NT2/D1 (cell line): ENCODE results near the gene NLRP6.
A peak's percentile ranks its signal among the peaks of the same experiment; 100 is the strongest.
"Not testable (repeated sequence)": the region's sequence is repeated elsewhere in the genome, so short reads cannot be mapped to it uniquely, and the experiment has no call there.

Source experiments
- DNase-seq: peaks from one replicate; pipeline ENCODE4 v3.0.0-alpha.2; 2011; ENCODE audit warnings: low read depth, low spot score
- H3K27me3 ChIP-seq: 2 replicates; pipeline ENCODE4 v1.6.0; 2011; ENCODE audit warnings: mild to moderate bottlenecking; ENCODE audit not compliant: insufficient read length, insufficient read depth
- H3K36me3 ChIP-seq: 2 replicates; pipeline ENCODE4 v1.6.1; 2011; ENCODE audit warnings: mild to moderate bottlenecking, low read length, mixed read lengths; ENCODE audit not compliant: insufficient read depth, insufficient read length
- H3K4me1 ChIP-seq: 2 replicates; pipeline ENCODE4 v1.5.1; 2011; ENCODE audit not compliant: insufficient read depth, insufficient read length
- H3K4me3 ChIP-seq: 2 replicates; pipeline ENCODE4 v1.5.1; 2011; ENCODE audit warnings: low read depth; ENCODE audit not compliant: insufficient read length
- H3K9ac ChIP-seq: 2 replicates; pipeline ENCODE4 v1.6.0; 2011; ENCODE audit warnings: low read depth; ENCODE audit not compliant: insufficient read length
- H3K9me3 ChIP-seq: 2 replicates; pipeline ENCODE4 v1.5.1; 2011; ENCODE audit warnings: mild to moderate bottlenecking, low read length; ENCODE audit not compliant: insufficient read depth
- SUZ12 ChIP-seq: IDR thresholded peaks from 2 replicates; pipeline ENCODE4 v1.6.1; 2011; ENCODE audit not compliant: insufficient read length, insufficient read depth; ENCODE audit errors: extremely low read depth
- YY1 ChIP-seq: IDR thresholded peaks from 2 replicates; pipeline ENCODE4 v1.6.1; 2011; ENCODE audit not compliant: insufficient read length, insufficient read depth
- ZNF274 ChIP-seq: IDR thresholded peaks from 2 replicates; pipeline ENCODE4 v1.6.1; 2011; ENCODE audit warnings: mild to moderate bottlenecking, low read depth, low read length

NLRP6 gene

GRCh38 chr11:256952-257737 is 21.1 kb upstream of the NLRP6 start:
- DNase-seq, result no peak

GRCh38 chr11:257766-258493 is 20.3 kb upstream of the NLRP6 start:
- TF ChIP-seq SUZ12, result no peak
- no peak for TF ChIP-seq ZNF274
- TF ChIP-seq YY1, result no peak
- DNase-seq, result no peak
- no peak overlapping the region for H3K9ac ChIP-seq

More at GRCh38 chr11:256952-257737, 21.1 kb upstream of the NLRP6 start:
- H3K9me3 ChIP-seq, result no peaks in the 10 kb centered on the region
- no peak overlapping the region for H3K9ac ChIP-seq
- peaks cover 19% of the 10 kb centered on the region for H3K36me3 ChIP-seq
- TF ChIP-seq ZNF274 (no peak), YY1 (no peak), SUZ12 (no peak)
- no peak overlapping the region for H3K4me3 ChIP-seq
- no peaks in the 10 kb centered on the region for H3K4me1 ChIP-seq
- no peaks in the 10 kb centered on the region for H3K27me3 ChIP-seq

GRCh38 chr11:259413-259812 is 18.8 kb upstream of the NLRP6 start:
- Histone ChIP-seq H3K27me3 (no peaks in the 10 kb centered on the region), H3K4me3 (no peak overlapping the region), H3K36me3 (no peaks in the 10 kb centered on the region), H3K4me1 (no peaks in the 10 kb centered on the region), H3K9me3 (no peaks in the 10 kb centered on the region), H3K9ac (no peak overlapping the region)
- TF ChIP-seq YY1, result no peak
- no peak for TF ChIP-seq SUZ12
- no peak for TF ChIP-seq ZNF274
- no peak for DNase-seq

More at GRCh38 chr11:257766-258493, 20.3 kb upstream of the NLRP6 start:
- H3K4me1 ChIP-seq, result no peaks in the 10 kb centered on the region
- H3K27me3 ChIP-seq, result no peaks in the 10 kb centered on the region
- H3K9me3 ChIP-seq, result no peaks in the 10 kb centered on the region
- H3K36me3 ChIP-seq, result peaks cover 11% of the 10 kb centered on the region
- no peak overlapping the region for H3K4me3 ChIP-seq

- DNase-seq, result no peak
- TF ChIP-seq SUZ12, result no peak
- TF ChIP-seq YY1, result no peak
- no peak for TF ChIP-seq ZNF274
- Histone ChIP-seq H3K9me3 (peaks cover 11% of the 10 kb centered on the region), H3K9ac (no peak overlapping the region), H3K4me1 (no peaks in the 10 kb centered on the region), H3K4me3 (no peak overlapping the region), H3K27me3 (no peaks in the 10 kb centered on the region), H3K36me3 (no peaks in the 10 kb centered on the region)
These were observed 16.6 kb upstream of the NLRP6 start for GRCh38 chr11:261624-262023.

GRCh38 chr11:266676-267439 is 11.3 kb upstream of the NLRP6 start:
- Histone ChIP-seq H3K4me3 (no peak overlapping the region), H3K9ac (no peak overlapping the region), H3K9me3 (peaks cover 16% of the 10 kb centered on the region), H3K4me1 (peaks cover 11% of the 10 kb centered on the region), H3K36me3 (no peaks in the 10 kb centered on the region), H3K27me3 (no peaks in the 10 kb centered on the region)
- no peak for DNase-seq
- TF ChIP-seq SUZ12 (no peak), ZNF274 (no peak), YY1 (no peak)

- H3K9ac ChIP-seq, result peak overlapping the region; percentile 44
- no peak overlapping the region for H3K4me3 ChIP-seq
- no peaks in the 10 kb centered on the region for H3K27me3 ChIP-seq
- TF ChIP-seq SUZ12, result no peak
- TF ChIP-seq ZNF274, result no peak
- no peak for TF ChIP-seq YY1
- H3K36me3 ChIP-seq, result no peaks in the 10 kb centered on the region
- DNase-seq, result no peak
- peaks cover 11% of the 10 kb centered on the region for H3K4me1 ChIP-seq
- H3K9me3 ChIP-seq, result peaks cover 16% of the 10 kb centered on the region
These were observed 10.7 kb upstream of the NLRP6 start for GRCh38 chr11:267491-267994.

GRCh38 chr11:268716-269145 is 9.5 kb upstream of the NLRP6 start:
- Histone ChIP-seq H3K4me1 (peaks cover 11% of the 10 kb centered on the region), H3K9me3 (peaks cover 16% of the 10 kb centered on the region)
- not testable (repeated sequence) for DNase-seq, H3K4me3 ChIP-seq, H3K9ac ChIP-seq, H3K36me3 ChIP-seq, H3K27me3 ChIP-seq
